Mucosa of rectum (tissue), 2 donors: ENCODE results near the gene GPALPP1.
"Not testable (repeated sequence)": the region's sequence is repeated elsewhere in the genome, so short reads cannot be mapped to it uniquely, and the experiment has no call there.

Experiments
- H3K27ac ChIP-seq, 2 donors: one replicate each; pipeline ENCODE4 v1.7.0; 2013; ENCODE audit warnings: inconsistent platforms in 2 of 2, low read depth in 2 of 2, low read length in 2 of 2
- H3K27me3 ChIP-seq, 2 donors: one replicate each; pipeline ENCODE4 v1.7.0; 2013; ENCODE audit warnings: low read length in 2 of 2; ENCODE audit not compliant: control insufficient read depth in 2 of 2, insufficient read depth in 2 of 2
- H3K36me3 ChIP-seq, 2 donors: one replicate each; pipeline ENCODE4 v1.7.0; 2013; ENCODE audit warnings: low read length in 2 of 2; ENCODE audit not compliant: control insufficient read depth in 2 of 2, insufficient read depth in 2 of 2
- H3K4me1 ChIP-seq, 2 donors: one replicate each; pipeline ENCODE4 v1.7.0; 2013; ENCODE audit warnings: low read length in 2 of 2, mild to moderate bottlenecking in 1 of 2; ENCODE audit not compliant: control insufficient read depth in 2 of 2, insufficient read depth in 2 of 2
- H3K4me3 ChIP-seq, 2 donors: one replicate each; pipeline ENCODE4 v1.7.0; 2013; ENCODE audit warnings: low read length in 2 of 2
- H3K9ac ChIP-seq, 2 donors: one replicate each; pipeline ENCODE4 v1.7.0; 2013; ENCODE audit warnings: low read length in 2 of 2, low read depth in 1 of 2, mild to moderate bottlenecking in 1 of 2
- H3K9me3 ChIP-seq, 2 donors: one replicate each; pipeline ENCODE4 v1.7.0; 2013; ENCODE audit warnings: low read length in 2 of 2; ENCODE audit not compliant: control insufficient read depth in 2 of 2
- donor health status: healthy.
- donor health status: Normal muscosa, but diverticular disease.

Gene GPALPP1, protein sequence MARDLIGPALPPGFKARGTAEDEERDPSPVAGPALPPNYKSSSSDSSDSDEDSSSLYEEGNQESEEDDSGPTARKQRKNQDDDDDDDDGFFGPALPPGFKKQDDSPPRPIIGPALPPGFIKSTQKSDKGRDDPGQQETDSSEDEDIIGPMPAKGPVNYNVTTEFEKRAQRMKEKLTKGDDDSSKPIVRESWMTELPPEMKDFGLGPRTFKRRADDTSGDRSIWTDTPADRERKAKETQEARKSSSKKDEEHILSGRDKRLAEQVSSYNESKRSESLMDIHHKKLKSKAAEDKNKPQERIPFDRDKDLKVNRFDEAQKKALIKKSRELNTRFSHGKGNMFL

DNA sequence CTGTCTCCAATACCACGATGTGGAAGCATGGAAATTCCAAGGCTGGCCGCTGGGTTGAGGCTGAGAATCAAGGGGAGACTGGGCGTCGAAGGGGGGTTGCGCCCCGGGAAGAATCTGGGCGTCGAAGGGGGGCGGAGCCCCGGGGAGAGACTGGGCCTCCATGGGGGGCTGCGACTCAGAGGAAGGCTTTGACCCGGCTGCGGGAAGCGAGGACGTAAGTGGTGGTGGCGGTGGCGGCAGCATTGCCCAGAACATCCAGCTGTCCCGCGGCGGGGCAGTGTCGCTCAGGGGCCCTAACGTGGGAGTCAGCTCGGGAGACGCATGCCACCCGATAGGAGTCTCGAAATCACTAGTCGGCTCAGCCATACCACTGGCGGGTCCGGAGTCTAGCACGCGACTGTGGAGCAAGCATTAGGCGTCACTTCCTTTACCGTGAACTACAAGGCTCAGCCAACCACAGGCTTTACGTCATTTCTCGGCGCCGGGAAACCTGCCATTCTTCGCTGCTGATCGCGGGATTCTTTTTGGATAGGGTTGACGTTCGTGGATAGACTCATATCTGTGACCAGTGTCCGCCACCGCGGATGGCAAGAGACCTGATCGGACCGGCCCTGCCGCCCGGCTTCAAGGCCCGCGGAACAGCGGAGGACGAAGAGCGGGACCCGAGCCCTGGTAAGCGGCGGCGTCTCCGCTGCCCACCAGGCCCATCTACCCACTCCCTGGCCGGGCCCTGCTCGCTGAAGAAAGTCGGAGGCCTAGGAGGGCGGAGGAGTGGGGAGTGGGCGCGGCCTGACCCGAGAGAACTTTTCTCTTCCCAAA lies at the start of gene GPALPP1, which contains the start of gene NUFIP1:
Gene GPALPP1, plus strand, starts transcription at position 468 of the 819 bp plus-strand sequence. Its CDS starts 117 bp downstream, at position 585.
Gene NUFIP1, minus strand, starts transcription at position 401 of the 819 bp plus-strand sequence. Its CDS starts 35 bp downstream, at position 366.
- Histone ChIP-seq H3K9me3 (no peaks in the 10 kb centered on the region), H3K4me1 (peaks cover 19 to 22% of the 10 kb centered on the region in 2 donors), H3K4me3 (peak within 1 kb of the TSS; percentile 94), H3K9ac (peak within 1 kb of the TSS; percentile 85 to 95), H3K36me3 (peaks cover 0 to 7% of the 10 kb centered on the region in 2 donors), H3K27ac (peak within 1 kb of the TSS; percentile 71 to 77), H3K27me3 (no peaks in the 10 kb centered on the region)

DNA sequence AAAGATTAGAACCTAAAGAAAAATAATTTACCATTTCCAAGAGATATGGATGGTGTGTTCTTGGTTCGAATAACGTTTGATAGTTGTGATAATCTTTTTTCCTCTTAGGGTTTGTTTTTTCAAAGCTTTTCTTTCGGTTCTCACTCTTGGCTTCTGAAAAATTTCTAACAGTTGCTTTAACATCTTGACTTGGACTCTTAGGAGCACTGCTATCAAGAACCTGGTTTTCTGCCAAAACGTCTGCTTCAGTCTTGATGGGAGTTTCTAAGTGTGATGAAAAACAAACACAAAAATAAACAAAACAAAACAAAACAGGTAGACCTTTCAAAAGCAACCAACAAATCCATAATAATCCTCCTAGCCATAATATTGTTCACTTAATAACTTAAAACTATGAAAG lies 45.9 kb upstream of the GPALPP1 start:
- H3K27ac ChIP-seq, H3K4me3 ChIP-seq, H3K27me3 ChIP-seq, H3K9ac ChIP-seq, H3K36me3 ChIP-seq, H3K9me3 ChIP-seq, H3K4me1 ChIP-seq: not testable (repeated sequence)

DNA sequence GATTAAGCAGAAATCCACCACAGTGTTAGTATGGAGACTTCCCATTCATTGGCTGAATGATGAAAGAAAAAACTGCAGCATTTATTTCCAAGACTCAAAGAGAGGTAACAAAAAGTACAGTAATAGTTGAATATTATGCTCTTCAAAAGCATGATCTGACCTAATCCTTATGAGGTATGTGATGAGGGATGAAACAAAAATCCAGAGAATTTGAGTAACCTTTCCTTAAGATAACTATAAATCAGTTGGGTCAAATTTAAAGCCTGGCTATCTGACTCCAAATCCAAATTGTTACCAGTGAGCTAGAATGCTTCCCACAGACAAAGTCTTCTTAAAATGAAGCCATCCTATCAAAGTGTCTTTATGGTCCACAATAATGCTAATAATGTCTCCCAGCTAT lies 38.2 kb upstream of the GPALPP1 start:
- Histone ChIP-seq H3K27me3 (no peaks in the 10 kb centered on the region), H3K4me1 (no peaks in the 10 kb centered on the region), H3K4me3 (no peak overlapping the region), H3K9ac (no peak overlapping the region), H3K36me3 (peaks cover 0 to 3% of the 10 kb centered on the region in 2 donors), H3K9me3 (no peaks in the 10 kb centered on the region), H3K27ac (no peak overlapping the region)

DNA sequence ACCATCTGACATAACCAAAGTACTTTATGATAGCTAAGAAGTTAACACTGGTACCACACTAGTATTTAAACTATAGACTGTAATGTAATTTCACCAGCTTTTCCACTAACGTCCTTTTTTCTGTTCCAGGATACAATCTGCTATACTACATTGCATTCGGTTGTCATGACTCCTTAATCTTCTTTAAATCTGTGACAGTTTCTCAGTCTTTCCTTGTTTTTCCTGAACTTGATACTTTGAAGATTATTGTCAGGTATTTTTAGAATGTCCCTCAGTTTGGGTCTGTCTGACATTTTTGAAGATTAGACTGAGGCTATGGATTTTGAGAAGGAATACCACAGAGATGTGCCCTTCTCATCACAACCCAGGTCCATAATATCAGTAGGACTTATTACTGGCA lies 36.7 kb upstream of the GPALPP1 start:
- Histone ChIP-seq H3K4me1 (no peaks in the 10 kb centered on the region), H3K9ac (no peak overlapping the region), H3K36me3 (peaks cover 0 to 3% of the 10 kb centered on the region in 2 donors)

DNA sequence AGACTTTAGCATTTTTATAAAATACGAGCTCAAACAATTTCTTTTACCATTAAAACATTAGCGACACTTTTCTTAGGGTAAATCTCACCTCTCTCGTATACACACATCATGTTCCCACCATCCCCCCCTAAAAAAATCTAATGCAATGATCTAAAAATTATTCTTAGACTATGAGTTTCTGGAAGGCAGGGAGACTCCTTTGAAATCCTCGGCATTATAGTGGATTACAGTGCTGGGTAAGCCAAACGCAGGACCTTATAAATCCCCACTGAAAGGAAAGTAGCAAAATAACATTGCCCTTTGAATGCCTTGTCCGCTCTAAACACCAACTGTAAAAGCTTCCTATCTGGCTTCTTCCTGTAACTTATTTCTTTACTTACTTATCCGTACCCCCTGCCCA lies 35.1 kb upstream of the GPALPP1 start:
- H3K4me1 ChIP-seq: no peaks in the 10 kb centered on the region
- H3K9me3 ChIP-seq: no peaks in the 10 kb centered on the region
- no peak overlapping the region for H3K4me3 ChIP-seq
- no peak overlapping the region for H3K9ac ChIP-seq
- peaks cover 4 to 7% of the 10 kb centered on the region in 2 donors for H3K36me3 ChIP-seq
- no peak overlapping the region for H3K27ac ChIP-seq
- H3K27me3 ChIP-seq: no peaks in the 10 kb centered on the region

More for the DNA sequence above, 36.7 kb upstream of the GPALPP1 start:
- Histone ChIP-seq H3K9me3 (no peaks in the 10 kb centered on the region), H3K27ac (no peak overlapping the region), H3K27me3 (no peaks in the 10 kb centered on the region), H3K4me3 (no peak overlapping the region)

- H3K4me3 ChIP-seq: no peak overlapping the region
- H3K4me1 ChIP-seq: no peaks in the 10 kb centered on the region
- no peaks in the 10 kb centered on the region for H3K27me3 ChIP-seq
- no peaks in the 10 kb centered on the region for H3K9me3 ChIP-seq
- peaks cover 5 to 7% of the 10 kb centered on the region in 2 donors for H3K36me3 ChIP-seq
- no peak overlapping the region for H3K9ac ChIP-seq
- no peak overlapping the region for H3K27ac ChIP-seq
Measured at GRCh38 chr13:44955406-44955805, 33.9 kb upstream of the GPALPP1 start.

DNA sequence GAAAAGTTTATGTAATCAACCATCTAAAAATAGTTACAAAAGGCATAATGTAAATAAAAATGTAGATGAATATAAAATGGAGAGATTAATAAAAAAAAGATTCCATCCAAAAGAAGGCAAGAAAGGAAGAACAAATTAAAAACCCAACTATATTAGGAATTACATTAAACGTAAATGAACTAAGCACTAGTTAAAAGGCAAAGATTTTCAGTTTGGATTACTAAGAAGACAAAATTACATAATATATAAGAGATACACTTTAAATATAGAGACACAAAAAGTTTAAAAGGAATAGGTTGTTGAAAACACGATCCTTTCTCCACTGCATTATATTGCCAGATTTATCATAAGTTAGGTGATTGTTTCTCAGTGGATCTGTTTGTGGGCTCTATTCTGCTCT lies 27.3 kb upstream of the GPALPP1 start:
- Histone ChIP-seq H3K27ac (no peak overlapping the region), H3K36me3 (peaks cover 23 to 26% of the 10 kb centered on the region in 2 donors), H3K4me1 (no peaks in the 10 kb centered on the region), H3K4me3 (no peak overlapping the region), H3K9ac (no peak overlapping the region), H3K27me3 (no peaks in the 10 kb centered on the region), H3K9me3 (peaks cover 4 to 6% of the 10 kb centered on the region in 2 donors)

DNA sequence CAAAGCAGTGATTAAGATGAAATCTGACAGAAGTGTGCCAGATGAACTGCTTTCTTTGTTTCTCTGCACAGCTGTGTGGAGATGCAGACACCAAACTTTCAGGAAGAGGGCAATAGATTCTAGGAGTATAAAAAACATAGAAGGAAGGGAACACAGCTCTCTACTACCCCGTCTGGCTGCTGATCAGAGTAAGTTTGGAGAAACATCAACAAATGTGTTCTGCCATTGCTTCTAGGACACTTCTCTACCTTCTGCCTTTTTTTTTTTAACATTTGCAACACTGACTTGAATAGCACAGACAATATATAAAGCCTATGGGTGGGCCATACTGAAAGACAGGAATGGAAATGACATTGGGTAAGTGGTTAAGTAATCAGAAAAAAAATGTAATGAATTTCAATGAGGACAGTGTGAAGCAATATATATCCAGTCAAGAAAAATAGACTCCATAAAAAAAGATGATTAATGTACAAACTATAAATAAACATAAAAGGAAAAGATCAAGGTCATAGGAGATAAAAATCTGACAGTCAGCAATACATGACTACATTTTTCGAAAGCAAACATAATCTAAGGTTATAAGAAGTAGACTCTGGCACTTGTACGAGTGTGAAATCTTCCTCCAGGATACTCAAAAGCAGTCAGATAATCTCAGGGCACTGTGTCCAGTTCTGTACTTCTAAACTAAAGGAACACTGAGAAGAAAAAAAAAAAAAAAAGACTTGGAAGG lies 21.5 kb upstream of the GPALPP1 start:
- no peaks in the 10 kb centered on the region for H3K9me3 ChIP-seq
- no peak overlapping the region for H3K27ac ChIP-seq
- H3K36me3 ChIP-seq: peaks cover 7 to 13% of the 10 kb centered on the region in 2 donors
- peaks cover 0 to 5% of the 10 kb centered on the region in 2 donors for H3K4me1 ChIP-seq
- no peak overlapping the region for H3K4me3 ChIP-seq
- H3K27me3 ChIP-seq: no peaks in the 10 kb centered on the region
- no peak overlapping the region for H3K9ac ChIP-seq

GRCh38 chr13:44968434-44968815 lies 20.9 kb upstream of the GPALPP1 start:
- H3K27me3 ChIP-seq: no peaks in the 10 kb centered on the region
- H3K4me1 ChIP-seq: peaks cover 0 to 5% of the 10 kb centered on the region in 2 donors
- H3K27ac ChIP-seq: no peak overlapping the region
- peaks cover 7 to 13% of the 10 kb centered on the region in 2 donors for H3K36me3 ChIP-seq
- H3K9ac ChIP-seq: no peak overlapping the region
- H3K4me3 ChIP-seq: no peak overlapping the region
- no peaks in the 10 kb centered on the region for H3K9me3 ChIP-seq
